HG02571 (cell line): ENCODE results near the gene OR14I1.

Experiments
- ATAC-seq: cut with Tn5 transposase; IDR thresholded peaks from one replicate; pipeline ENCODE4 v1.9.1; 2021; ENCODE audit warnings: mild to moderate bottlenecking, moderate library complexity; ENCODE audit not compliant: unreplicated experiment

Gene OR14I1

GRCh38 chr1:248702714-248703113 lies at the start of gene OR14I1:
Gene OR14I1, minus strand, starts transcription at chr1:248702766.
- no peak for ATAC-seq

- ATAC-seq, result no peak
These were observed 49.1 kb upstream of the OR14I1 start for GRCh38 chr1:248751635-248752034.

GRCh38 chr1:248751142-248751541 lies 48.6 kb upstream of the OR14I1 start:
- no peak for ATAC-seq

GRCh38 chr1:248750496-248750895 lies 47.9 kb upstream of the OR14I1 start:
- ATAC-seq, result no peak

- ATAC-seq, result no peak
These were observed 45.6 kb upstream of the OR14I1 start for GRCh38 chr1:248748211-248748610.

GRCh38 chr1:248740876-248741275 lies 38.3 kb upstream of the OR14I1 start:
- ATAC-seq, result no peak

GRCh38 chr1:248739572-248740205 lies 37.1 kb upstream of the OR14I1 start:
- ATAC-seq, result no peak

GRCh38 chr1:248737457-248737856 lies 34.9 kb upstream of the OR14I1 start:
- ATAC-seq, result no peak

- ATAC-seq, result no peak
These were observed 34.4 kb upstream of the OR14I1 start for GRCh38 chr1:248736977-248737376.

- ATAC-seq, result no peak
These were observed 31.0 kb upstream of the OR14I1 start for GRCh38 chr1:248733566-248733965.

GRCh38 chr1:248730507-248731335 lies 28.2 kb upstream of the OR14I1 start:
- ATAC-seq, result no peak

GRCh38 chr1:248714248-248714647 lies 11.7 kb upstream of the OR14I1 start:
- no peak for ATAC-seq

- ATAC-seq, result no peak
These were observed 7.8 kb upstream of the OR14I1 start for GRCh38 chr1:248710305-248710900.

- no peak for ATAC-seq
These were observed 2.0 kb upstream of the OR14I1 start for GRCh38 chr1:248704606-248705005.

GRCh38 chr1:248703674-248704073 lies 1.1 kb upstream of the OR14I1 start:
- no peak for ATAC-seq

- ATAC-seq, result no peak
These were observed 3.5 kb downstream of the OR14I1 start for GRCh38 chr1:248699099-248699498.

GRCh38 chr1:248697907-248698306 lies 4.7 kb downstream of the OR14I1 start:
- no peak for ATAC-seq

- no peak for ATAC-seq
These were observed 5.8 kb downstream of the OR14I1 start for GRCh38 chr1:248696774-248697173.

- ATAC-seq, result no peak
These were observed 6.3 kb downstream of the OR14I1 start for GRCh38 chr1:248696261-248696660.

- ATAC-seq, result no peak
These were observed 7.0 kb downstream of the OR14I1 start for GRCh38 chr1:248695451-248696132.

GRCh38 chr1:248691567-248692155 lies 10.9 kb downstream of the OR14I1 start:
- ATAC-seq, result no peak
